SK-N-MC (cell line): ENCODE measurements around the gene WDR82.

Experiments
- DNase-seq: peaks from one replicate; pipeline ENCODE4 v3.0.0-alpha.2; 2011; ENCODE audit warnings: low read depth, low spot score
- H3K27ac ChIP-seq: fragments of 200-600 bp; sonication (generic); 2 replicates; pipeline ENCODE4 v1.5.1; 2016; ENCODE audit warnings: mixed run types
- H3K36me3 ChIP-seq: fragments of 200-600 bp; sonication (generic); 2 replicates; pipeline ENCODE4 v1.6.1; 2017; ENCODE audit warnings: antibody characterized with exemption, low read length, mixed read lengths; ENCODE audit not compliant: insufficient read depth
- H3K4me3 ChIP-seq: fragments of 200-600 bp; sonication (generic); 2 replicates; pipeline ENCODE4 v1.5.1; 2016
- H3K9ac ChIP-seq: fragments of 200-600 bp; sonication (generic); 2 replicates; pipeline ENCODE4 v1.8.0; 2017; ENCODE audit warnings: mixed run types, mixed read lengths; ENCODE audit not compliant: insufficient read length
- H3K9me3 ChIP-seq: fragments of 200-600 bp; sonication (generic); 2 replicates; pipeline ENCODE4 v1.6.1; 2017; ENCODE audit warnings: low read depth, mild to moderate bottlenecking, antibody characterized with exemption, low read length, moderate library complexity, mixed read lengths
- EZH2 ChIP-seq: fragments of 200-600 bp; sonication (generic); IDR thresholded peaks from one replicate; pipeline ENCODE4 v1.6.1; 2017; ENCODE audit warnings: antibody characterized with exemption
- FOXP2 ChIP-seq: optimal IDR thresholded peaks from 2 replicates; pipeline ENCODE3; 2011; ENCODE audit warnings: mild to moderate bottlenecking, moderate library complexity; ENCODE audit not compliant: insufficient read depth; ENCODE audit errors: extremely low read length, control extremely low read depth
- POLR2AphosphoS5 ChIP-seq: IDR thresholded peaks from 2 replicates; pipeline ENCODE4 v1.6.1; 2012; ENCODE audit warnings: mild to moderate bottlenecking, low read depth, low read length, borderline replicate concordance

WDR82 gene

GRCh38 chr3:52270252-52270754, 8.1 kb downstream of the WDR82 start:
- Histone ChIP-seq H3K9ac (no peak overlapping the region), H3K36me3 (peaks cover 51% of the 10 kb centered on the region), H3K4me3 (no peak overlapping the region), H3K9me3 (no peaks in the 10 kb centered on the region), H3K27ac (no peak overlapping the region)
- no peak for DNase-seq
- TF ChIP-seq EZH2, result no peak
- no peak for TF ChIP-seq FOXP2
- TF ChIP-seq POLR2AphosphoS5, result no peak

- Histone ChIP-seq H3K9me3 (no peaks in the 10 kb centered on the region), H3K9ac (no peak overlapping the region), H3K27ac (no peak overlapping the region), H3K36me3 (peaks cover 50% of the 10 kb centered on the region), H3K4me3 (no peak overlapping the region)
- DNase-seq, result no peak
- TF ChIP-seq FOXP2 (no peak), EZH2 (no peak), POLR2AphosphoS5 (no peak)
These were observed 8.7 kb downstream of the WDR82 start for GRCh38 chr3:52269776-52270175.

- Histone ChIP-seq H3K36me3 (peaks cover 67% of the 10 kb centered on the region), H3K9me3 (no peaks in the 10 kb centered on the region), H3K27ac (no peak overlapping the region), H3K9ac (no peak overlapping the region), H3K4me3 (no peak overlapping the region)
- TF ChIP-seq EZH2 (no peak), FOXP2 (no peak), POLR2AphosphoS5 (no peak)
- no peak for DNase-seq
These were observed 10.4 kb downstream of the WDR82 start for GRCh38 chr3:52268036-52268435.

DNA sequence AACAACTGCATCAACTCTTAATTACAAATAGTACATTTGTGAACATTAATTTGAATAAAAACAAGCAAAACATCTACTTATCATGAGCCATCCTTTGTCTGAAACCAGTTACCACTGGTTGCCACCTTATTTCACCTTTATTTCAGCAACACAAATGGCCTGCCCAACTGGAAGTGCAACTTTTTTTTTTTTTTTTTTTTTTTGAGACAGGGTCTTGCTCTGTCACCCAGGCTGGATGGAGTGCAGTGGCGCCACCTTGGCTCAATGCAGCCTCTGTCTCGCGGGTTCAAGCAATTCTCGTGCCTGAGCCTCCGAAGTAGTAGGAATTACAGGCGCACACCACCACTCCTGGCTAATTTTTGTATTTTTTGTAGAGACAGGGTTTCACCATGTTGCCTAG, 13.1 kb downstream of the WDR82 start:
- Histone ChIP-seq H3K27ac (no peak overlapping the region), H3K4me3 (no peak overlapping the region), H3K9me3 (no peaks in the 10 kb centered on the region), H3K9ac (no peak overlapping the region), H3K36me3 (peaks cover 75% of the 10 kb centered on the region)
- no peak for DNase-seq
- TF ChIP-seq POLR2AphosphoS5 (no peak), EZH2 (no peak), FOXP2 (no peak)

GRCh38 chr3:52262447-52262846, 16.0 kb downstream of the WDR82 start:
- no peak overlapping the region for H3K27ac ChIP-seq
- peaks cover 89% of the 10 kb centered on the region for H3K36me3 ChIP-seq
- DNase-seq, result no peak
- TF ChIP-seq POLR2AphosphoS5, result no peak
- TF ChIP-seq EZH2, result no peak
- TF ChIP-seq FOXP2, result no peak
- H3K9ac ChIP-seq, result no peak overlapping the region
- no peaks in the 10 kb centered on the region for H3K9me3 ChIP-seq
- no peak overlapping the region for H3K4me3 ChIP-seq

DNA sequence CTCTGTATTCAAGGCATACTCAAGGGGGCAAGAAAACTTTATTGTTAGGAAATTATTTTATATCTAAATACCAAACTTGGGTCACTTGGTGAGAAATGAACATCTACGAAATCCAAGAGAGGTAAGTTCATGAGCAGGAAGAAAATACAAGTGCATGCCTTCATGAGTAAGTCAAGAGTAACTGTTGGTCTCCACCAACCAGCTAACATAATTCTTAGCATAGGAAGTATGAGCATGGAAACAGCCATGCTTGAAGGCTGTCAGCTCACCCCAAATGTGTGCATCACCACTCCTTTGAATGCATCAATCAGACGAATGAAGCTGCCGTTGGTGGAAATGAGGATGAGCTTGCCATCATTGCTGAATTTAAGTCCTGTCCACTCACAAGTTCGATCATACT, 19.0 kb downstream of the WDR82 start:
- TF ChIP-seq FOXP2 (no peak), EZH2 (no peak)
- Histone ChIP-seq H3K27ac (no peak overlapping the region), H3K9ac (no peak overlapping the region), H3K4me3 (no peak overlapping the region), H3K9me3 (no peaks in the 10 kb centered on the region), H3K36me3 (peaks cover 86% of the 10 kb centered on the region)
- no peak for DNase-seq

DNA sequence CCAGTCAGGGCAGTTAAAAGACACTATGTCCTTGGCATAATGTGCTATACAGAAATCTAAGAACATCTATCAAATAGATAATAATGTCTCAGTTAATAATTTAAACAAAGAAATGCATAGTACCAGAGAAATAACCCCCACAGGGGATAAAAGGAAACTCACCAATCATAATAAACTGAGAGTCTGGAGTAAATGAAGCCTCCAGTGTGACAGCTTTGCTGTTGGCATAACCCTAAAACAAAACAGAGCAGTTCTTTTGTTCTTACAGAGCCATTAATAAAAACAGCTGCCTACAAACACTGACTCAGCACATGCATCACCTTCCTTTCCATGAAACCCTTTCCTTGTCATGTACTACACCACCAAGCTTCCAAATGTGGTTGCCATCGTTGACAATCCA, 19.4 kb downstream of the WDR82 start:
- Histone ChIP-seq H3K9me3 (no peaks in the 10 kb centered on the region), H3K27ac (no peak overlapping the region), H3K9ac (no peak overlapping the region), H3K4me3 (no peak overlapping the region), H3K36me3 (peaks cover 86% of the 10 kb centered on the region)
- no peak for DNase-seq
- no peak for TF ChIP-seq EZH2
- no peak for TF ChIP-seq POLR2AphosphoS5
- TF ChIP-seq FOXP2, result no peak

GRCh38 chr3:52257911-52258310, 20.5 kb downstream of the WDR82 start:
- no peak overlapping the region for H3K4me3 ChIP-seq
- no peak overlapping the region for H3K27ac ChIP-seq
- H3K9ac ChIP-seq, result no peak overlapping the region
- H3K9me3 ChIP-seq, result no peaks in the 10 kb centered on the region
- no peak for TF ChIP-seq FOXP2
- no peak for TF ChIP-seq POLR2AphosphoS5
- no peak for TF ChIP-seq EZH2
- no peak for DNase-seq
- peaks cover 81% of the 10 kb centered on the region for H3K36me3 ChIP-seq

- no peaks in the 10 kb centered on the region for H3K9me3 ChIP-seq
- H3K4me3 ChIP-seq, result no peak overlapping the region
- H3K36me3 ChIP-seq, result peaks cover 70% of the 10 kb centered on the region
- H3K27ac ChIP-seq, result no peak overlapping the region
- TF ChIP-seq FOXP2, result no peak
- TF ChIP-seq POLR2AphosphoS5, result no peak
- no peak for TF ChIP-seq EZH2
- H3K9ac ChIP-seq, result no peak overlapping the region
- DNase-seq, result no peak
These were observed 21.8 kb downstream of the WDR82 start for GRCh38 chr3:52256622-52257021.

- Histone ChIP-seq H3K4me3 (no peak overlapping the region), H3K9me3 (no peaks in the 10 kb centered on the region), H3K27ac (no peak overlapping the region), H3K36me3 (peaks cover 65% of the 10 kb centered on the region), H3K9ac (no peak overlapping the region)
- no peak for DNase-seq
- TF ChIP-seq POLR2AphosphoS5 (no peak), EZH2 (no peak), FOXP2 (no peak)
These were observed 22.3 kb downstream of the WDR82 start for GRCh38 chr3:52256159-52256558.
